Head of caudate nucleus (tissue), 42 donors: Measurements from ENCODE around the gene PRKCZ.
A peak's percentile ranks its signal among the peaks of the same experiment; 100 is the strongest.

Experiments
- DNase-seq, 42 donors: peaks; one replicate each; pipeline versions ENCODE4 v3.0.0 to v3.0.0-alpha.2; 2020 to 2021; ENCODE audit warnings: mixed read lengths in 7 of 42
- intact Hi-C: fragments of 100-400 bp; cut with DNase I; formaldehyde crosslinking; loops from one replicate; pipeline ENCODE4 v1.15.0; 2022

Gene PRKCZ

DNA sequence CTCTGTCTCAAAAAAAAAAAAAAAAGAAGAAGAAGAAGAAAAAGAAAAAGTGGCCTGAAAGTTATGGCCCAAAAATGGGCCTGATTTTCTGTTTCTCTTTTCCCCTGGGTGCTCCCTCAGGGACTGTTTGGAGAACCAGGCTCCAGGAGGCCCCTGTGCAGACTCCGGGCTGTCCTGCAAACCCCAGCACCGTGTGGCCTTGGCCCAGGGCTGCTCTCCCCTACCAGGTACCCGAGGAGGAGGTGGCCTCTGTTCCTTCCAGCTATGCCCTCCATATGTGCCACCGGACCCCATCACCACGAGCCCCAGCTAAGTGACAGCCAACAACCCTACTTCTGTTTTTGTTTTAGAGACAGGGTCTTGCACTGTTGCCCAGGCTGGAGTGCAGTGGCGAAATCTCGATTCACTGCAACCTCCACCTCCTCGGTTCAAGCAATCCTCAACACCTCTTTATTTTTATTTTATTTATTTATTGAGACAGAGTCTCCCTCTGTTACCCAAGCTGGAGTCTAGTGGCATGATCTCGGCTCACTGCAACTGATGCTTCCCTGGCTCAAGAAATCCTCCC, 151.9 kb downstream of the PRKCZ start:
- intact Hi-C loops: no loop called here
- DNase-seq: no peak

DNA sequence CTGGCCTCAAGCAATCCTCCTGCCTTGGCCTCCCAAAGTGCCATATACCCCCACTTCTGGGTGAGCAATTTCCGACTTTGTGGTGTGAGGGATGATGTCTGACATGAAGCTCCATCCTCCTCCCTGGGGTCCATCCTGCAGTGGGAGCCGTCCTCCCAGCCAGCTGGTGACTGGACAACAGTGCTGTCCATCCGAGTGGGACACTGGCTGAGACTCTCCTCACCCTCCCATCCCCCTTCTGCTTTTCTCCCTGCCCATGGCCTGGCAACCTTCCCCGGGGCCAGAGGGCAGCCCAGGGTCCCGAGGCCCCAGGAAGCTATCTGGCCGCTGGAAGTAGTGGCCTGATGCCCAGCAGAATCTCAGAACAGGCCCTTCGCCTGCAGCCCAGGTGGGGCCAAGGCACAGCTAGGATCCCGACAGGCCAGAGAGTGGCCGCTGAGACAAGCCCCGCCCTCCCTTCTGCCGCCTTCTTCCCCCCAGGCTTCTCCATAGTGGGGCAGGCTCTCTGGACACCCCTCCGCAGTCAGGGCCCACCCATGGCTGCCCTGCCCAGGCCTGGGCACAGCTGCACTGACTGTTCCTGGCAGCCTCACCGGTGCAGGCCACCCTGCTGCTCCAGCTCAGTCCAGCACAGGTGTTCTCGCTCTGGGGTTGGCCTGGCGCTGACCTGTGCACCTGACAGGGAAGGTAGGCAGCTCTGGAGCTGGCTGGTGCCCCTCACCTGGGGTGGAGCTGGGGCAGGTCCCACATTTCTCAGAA, 152.8 kb downstream of the PRKCZ start:
- intact Hi-C loops: no loop called here
- no peak for DNase-seq

DNA sequence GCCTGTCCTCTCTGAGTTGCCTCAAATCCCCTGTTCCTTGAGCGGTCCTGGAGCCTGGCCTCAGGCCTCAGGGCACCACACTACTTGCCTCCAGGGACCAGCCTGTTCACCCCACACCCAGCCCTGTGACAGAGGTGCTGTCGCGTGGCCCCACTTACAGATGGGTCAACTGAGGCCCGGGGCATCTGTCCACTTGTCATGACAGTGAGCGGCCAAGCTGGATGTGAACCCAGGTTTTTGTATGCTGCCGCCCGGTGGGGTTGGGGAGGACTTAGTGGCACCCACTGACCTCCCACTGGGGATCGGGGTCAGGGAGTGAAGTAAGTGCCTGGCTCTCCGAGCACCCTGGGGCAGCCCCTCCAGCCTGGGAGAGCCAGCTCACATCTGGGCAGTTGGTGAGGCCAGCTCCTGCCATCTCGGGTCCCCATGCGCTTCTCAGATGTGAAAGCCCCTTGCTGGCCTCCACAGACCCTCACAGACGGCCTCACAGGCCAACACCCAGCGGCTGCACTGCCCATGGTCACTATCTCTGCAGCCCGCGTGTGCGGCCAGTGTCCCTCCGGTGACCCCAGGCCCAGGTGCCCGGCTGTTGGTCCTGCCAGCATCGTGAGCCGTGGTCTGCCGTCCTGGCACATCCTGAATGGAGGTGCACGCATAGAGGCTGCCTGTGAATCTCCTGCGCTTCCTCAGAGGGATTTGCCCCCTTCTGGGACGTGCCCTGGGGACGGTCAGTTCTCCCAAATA, 153.6 kb downstream of the PRKCZ start:
- DNase-seq: peak in 1 of 42 donors; percentile 15
- intact Hi-C loops: no loop called here

DNA sequence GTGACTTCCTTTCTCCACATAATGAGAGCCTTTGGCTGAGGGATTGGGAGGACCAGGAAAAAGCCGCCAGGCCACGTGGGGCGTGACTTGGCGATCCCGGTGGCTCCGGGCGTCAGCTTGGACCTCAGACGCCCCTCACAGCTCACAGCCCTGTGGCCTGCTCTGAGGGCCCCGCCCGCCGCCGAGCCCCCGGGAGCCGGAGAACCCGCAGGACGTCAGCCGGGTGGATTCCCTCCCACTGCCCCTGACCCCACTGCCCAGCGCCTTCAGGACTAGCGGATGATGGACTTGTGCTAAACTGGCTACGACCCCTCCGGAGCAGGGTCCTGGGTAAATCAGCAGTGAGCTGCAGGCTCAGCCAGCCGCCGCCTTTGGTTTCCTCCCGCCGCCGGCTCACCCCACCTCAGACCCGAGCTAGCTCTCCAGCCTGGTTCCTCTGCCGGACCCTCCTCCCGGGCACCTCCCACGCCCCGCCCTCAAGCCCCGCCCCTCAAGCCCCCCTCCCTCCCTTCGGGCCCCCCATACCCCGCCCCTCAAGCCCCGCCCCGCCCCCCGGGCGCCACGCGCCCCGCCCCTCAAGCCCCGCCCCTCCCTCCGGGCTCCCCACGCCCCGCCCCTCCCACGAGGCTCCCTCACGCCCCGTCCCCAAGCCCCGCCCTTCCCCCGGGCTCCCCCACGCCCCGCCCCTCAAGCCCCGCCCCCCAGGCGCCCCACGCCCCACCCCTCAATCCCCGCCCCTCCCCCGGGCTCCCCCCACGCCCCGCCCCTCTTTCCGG, 154.4 kb downstream of the PRKCZ start:
- intact Hi-C loops: no loop called here
- DNase-seq: peak in 17 of 42 donors; percentile 30 to 84 (median 51)

DNA sequence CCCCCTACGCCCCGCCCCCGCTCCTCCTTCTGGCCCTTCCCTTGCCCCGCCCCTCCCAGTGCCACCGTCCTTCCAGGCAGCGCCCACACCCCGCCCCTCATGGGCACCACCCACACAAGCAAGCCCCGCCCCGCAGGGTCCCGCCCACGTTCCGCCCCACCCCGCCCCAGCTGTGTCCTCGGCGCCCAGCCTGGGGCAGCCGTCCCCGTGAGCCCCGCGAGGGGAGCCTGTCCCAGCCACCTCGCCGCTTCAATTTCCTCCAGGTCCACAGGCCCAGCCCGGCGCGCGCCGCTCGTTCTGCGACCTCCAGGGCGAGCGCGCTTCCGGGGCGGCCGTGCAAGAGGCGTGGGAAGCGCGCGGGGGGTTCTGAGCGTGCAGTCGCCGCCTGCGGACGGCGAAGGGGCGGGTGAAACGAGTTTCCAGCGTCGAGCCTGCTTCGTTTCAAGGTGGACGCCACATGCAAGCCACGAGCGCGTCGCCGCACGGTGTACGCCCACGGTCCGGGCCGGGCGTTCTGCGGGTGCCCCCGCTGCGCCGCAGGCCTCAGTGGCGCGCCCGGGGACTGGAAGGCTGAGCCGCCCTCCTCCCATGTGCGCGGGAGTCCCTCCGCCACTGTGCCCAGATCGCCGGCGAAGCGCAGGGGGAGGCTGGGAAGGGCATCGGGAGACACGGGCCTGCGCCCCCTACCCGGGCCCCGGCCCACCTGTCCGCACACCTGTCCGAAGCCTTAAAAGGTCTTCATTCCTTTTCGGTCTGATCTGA, 155.2 kb downstream of the PRKCZ start:
- peak; percentile 89 to 99 (median 97) for DNase-seq
- intact Hi-C loops: no loop called here

DNA sequence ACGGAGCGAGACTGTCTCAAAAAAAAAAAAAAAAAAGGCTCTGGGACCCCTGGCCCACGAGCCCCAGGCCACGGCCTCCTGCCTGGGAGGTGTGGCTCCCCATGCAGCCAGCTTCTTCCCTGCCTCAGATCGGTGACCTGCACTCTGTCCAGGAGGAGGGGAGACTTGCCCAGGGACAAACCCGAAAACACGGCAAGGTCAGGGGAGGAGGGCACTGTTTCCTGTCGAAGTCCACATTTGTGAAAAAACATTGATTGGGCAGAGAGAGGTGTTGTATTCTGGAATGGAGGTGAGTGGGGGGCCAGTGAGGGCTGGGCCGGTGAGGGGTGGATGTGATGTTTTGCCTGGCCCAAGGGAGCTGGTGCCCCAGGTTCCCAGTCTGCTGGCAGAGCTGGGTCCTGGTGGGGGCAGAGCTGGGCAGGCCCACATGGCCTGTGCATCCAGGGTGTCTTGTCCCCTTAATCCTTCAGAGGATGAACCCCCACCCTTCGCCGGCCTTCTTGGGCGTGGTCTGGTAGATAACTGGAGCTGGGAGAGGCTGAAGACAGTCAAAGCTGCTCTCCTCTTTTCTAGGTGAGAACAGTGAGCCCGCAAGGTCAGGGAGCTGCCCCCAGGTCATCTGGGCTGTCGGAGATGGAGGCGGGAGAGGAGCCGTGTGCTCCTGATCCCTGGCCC, 156.7 kb downstream of the PRKCZ start:
- intact Hi-C loops: no loop called here
- DNase-seq: no peak

DNA sequence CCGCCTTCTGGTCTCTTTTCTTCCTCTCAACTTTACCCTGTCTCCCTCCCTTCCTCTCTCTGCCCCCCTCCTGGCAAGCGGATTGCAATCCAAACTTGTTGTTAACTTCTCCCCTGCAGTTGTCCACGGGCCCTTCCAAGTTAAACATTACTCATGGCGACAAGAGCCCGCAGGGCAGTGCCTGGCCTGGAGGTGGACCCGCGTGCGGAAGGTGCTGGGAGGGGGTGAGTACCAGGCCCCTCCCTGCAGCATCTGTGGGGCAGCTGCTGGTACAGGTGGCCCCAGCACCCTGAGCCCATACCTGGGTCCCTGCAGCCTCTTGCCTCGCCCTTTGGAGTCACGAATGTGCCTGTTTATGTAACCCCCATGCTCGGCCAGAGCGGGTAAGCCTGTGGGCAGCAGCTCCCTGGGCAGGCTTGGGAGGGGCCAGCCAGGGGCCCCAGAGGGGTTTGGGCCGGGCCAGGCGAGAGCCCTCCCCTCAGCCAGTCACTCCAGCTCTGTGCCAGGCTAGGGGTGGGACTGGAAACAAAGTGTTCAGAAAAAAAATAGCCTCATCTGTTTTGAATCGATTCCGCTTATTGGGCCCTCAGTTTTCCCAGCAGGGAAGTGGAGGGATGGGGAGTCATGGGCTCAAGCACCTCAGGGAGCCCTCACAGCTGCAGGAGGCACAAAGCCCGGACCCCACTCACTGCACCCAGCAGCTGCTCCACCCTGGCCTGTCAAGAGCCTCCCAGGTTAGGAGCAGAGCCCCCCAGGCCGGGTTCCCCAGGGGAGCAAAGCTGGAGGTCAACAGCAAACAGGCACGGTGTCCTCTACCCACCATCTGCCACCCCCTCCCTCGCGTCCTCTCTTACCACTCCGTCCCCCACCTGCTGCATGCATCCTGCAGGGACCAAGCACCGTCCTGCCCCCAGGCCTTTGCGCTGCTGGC, 158.4 kb downstream of the PRKCZ start:
- DNase-seq: no peak
- intact Hi-C loops: no loop called here

DNA sequence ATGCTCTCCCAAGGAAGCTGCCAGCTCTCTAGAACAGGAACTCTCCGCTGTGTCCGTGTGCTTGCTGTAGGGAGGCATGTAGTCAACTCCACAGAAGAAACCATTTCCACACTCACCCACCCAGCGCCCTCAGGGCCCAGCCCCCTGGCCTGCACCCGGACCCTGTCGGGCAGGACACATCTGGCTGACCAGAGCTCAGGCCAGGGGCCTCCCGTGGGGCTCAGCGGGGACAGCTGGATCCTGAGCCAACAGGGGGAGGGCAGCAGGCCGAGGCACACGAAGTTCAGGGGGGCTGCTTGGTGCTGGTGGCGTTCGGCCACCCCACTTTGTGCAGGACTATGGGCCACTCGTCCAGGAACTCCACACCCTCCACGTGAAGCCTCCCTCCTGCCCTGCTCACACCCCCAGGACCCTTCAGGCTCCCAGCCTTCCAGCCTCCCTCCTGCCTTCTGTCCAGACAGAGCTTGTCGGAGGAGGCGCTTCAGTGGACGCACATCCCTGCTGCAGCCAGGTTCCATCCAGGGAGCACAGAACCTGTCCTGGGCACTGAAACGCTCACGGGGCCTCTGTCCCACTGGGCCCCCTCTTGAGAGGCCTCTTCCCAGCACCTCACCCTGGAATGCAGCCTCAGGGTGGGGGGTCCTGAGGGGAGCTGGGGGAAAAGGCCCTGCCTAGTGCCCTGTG, 159.3 kb downstream of the PRKCZ start:
- intact Hi-C loops: no loop called here
- no peak for DNase-seq

DNA sequence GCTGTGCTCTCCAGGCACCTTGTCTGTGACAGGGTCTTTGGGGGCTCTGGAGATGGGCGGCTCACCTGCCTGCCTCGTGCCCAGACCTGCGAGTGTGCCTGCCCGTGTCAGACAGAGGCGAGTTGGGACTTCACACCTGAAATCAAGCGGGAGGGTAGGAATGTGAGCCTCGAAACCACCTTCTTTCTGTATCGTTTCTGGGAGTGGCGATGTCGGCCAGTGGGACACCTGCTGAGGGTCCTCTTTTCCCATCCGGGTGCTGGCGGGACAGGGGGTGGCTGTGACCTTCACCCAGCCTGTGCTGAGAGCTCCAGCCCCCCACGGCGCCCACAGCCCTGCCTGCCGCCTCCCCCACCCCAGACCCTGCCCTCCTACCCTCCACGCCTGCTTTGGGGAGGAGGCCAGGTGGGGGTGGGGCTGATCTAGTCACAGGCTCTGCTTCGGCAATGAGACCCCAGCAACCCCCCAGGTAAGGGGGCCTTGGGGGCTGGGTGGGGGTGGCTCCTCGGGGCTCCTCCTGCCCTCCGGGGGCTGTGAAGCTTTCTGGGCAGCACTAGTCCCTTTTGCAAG, 160.0 kb downstream of the PRKCZ start:
- no peak for DNase-seq
- intact Hi-C loops: no loop called here

DNA sequence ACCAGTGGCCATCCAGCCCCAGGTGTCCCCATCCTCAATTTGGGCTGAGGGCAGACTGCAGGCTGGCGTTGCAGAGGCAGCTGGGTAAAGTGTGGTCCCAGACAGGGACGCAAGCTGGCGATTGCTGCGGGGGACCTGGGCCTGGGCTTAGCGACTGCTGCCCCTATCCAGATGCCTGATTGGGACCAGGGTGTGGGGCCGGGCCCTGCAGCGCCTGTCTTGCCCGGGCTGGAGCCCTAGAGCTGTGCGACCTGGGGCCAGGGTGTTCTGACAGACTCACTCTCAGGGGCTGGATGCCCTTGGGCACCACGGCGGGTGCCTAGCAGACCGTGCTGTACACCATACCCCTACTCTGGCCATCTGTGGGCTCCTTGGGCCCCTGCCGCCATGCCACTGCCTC, 160.6 kb downstream of the PRKCZ start:
- DNase-seq: no peak
- intact Hi-C loops: no loop called here

DNA sequence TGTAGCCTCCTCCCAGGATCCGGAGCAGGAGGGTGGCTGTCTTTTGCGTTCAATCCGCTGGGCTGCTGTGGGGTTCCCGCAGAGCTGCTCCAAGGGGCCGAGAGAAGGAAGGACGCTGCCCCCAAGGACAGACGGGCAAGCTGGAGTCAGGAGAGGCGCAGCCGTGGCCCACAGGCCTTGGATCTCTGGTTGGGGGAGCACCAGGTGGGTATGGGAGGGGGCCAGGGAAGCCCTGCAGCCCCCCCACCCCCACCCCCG, 162.0 kb downstream of the PRKCZ start:
- DNase-seq: peak in 2 of 42 donors; percentile 21 to 28
- intact Hi-C loops: no loop called here

DNA sequence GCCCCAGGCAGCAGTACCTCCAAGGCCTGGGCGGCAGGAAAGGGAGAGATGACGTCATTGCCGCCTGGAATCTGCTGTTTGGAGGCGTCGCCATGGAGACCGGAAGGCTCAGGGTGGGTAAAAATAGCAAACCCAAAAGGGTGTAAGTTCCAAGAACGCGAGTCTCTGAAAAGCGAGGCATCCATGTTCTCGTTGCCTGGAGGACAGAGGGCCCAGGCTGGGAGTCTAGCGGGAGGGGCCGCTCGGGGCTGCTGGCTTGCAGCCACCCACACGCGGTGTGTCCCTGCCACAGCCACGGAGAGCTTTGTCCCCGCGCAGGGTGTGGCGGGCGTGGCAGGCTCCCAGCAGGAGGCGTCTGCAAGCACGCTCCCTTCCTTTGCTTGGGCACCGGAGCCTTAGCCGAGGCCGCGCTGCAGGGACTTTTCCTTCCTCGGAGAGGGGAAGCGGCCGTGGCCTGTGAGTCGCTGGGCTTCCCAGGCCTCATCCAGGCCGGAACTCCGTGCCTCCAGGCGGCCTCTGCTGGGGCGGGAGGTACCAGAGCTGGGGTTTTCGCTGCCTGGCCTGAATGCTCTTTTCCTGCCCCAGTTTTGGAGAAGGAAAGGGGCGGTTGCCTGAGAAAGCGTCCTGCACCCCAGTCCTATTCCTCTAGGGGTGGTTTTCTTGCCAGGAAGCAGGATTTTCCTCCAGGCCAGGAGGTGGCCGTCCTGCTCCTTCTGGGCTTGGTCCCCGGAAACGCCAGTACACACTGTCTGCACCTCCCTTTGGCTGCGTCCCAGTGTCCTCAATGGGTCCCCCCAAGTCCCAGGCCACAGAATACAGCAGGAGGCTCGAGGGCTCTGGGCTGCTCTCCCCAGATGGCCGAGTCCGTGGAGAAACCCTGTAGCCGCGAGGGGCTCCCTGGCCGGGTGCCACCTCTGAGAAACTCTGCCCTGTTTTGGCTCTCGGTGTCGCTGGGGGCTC, 162.6 kb downstream of the PRKCZ start:
- intact Hi-C loops: no loop called here
- DNase-seq: peak; percentile 69 to 95 (median 85)

DNA sequence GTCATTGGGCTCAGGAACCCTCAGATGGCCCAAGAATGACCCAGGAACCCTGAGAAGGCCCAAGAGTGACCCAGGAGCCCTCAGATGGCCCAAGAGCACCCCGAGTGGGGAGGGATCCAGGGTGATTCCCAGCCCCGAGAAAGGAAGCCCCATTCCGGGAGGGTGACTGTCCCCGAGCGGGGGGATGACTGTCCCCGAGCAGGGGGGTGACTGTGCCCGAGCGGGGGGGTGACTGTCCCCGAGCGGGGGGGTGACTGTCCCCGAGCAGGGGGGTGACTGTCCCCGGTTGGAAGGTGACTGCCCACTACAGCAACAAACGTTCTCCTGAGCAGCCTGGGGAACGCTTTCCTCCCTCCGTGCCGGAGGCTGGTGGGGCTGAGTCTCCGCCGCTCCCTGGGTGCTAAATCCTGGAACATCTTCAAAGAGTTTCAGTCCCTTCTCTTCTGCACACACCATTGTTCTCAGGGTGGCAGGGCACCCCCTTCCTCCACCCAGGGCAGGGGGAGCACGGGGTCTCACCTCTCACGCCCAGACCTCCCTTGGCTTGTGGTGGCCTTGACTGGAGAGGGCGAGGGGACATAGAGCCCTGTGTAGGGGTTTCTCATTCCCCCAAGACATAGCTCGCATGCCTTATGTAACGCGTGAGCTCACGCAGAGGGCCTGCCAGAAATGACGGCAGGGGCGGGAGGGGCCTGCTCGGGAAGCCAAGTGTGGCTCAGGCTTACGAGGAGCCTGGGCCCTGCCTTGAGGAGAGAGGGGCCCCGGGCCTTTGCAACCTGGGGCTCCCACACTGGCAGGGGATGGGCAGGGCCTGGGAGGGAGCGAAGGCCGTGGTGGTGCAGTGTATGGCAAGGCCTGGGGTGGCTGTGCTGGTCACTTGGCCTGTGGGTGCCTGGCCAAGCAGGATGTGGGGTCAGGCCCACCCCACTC, 163.6 kb downstream of the PRKCZ start:
- DNase-seq: peak; percentile 65 to 93 (median 82)
- intact Hi-C loops: no loop called here

DNA sequence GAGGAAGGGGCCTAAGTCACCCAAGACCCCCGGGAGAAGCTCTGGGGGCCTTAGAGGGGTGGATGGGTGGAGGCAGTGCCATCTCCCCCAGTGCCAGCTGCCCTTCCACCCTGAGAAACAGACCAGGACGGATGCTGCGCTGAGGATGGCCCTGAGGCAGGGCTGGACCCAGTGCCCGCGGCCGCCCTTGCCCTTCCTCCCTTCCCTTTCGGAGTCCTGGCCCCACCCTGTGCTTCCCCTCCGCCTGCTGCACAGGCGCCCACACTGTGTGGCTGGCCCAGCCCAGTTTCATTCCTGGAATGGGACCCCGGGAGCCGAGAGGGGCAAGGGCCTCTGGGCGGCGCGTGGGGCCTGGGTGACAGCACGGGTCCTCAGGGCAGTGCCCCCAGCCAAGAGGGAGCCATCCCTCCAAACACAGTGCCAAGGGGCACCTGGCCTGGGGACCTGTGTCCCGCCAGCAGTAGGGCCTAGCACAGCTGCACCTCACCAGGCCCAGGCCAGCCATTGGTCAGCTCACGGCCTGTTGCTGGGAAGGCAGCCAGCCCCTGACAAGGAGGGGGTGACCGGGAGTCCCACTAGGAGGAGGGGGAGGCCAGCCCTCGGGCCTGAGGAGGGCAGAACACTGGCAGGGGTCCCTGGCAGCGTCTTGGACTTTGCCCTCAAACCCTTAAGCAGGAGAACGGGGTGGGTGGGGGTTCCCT, 164.5 kb downstream of the PRKCZ start:
- DNase-seq: peak in 17 of 42 donors; percentile 29 to 75 (median 58)
- intact Hi-C loops: no loop called here
